Chondrocyte (in vitro differentiated cells): ENCODE results near the gene POLR2M. TPM values are rescaled to one million over a fixed set of nuclear protein-coding genes. Genes with fewer than 3 reads are reported as not detected.
A peak's percentile ranks its signal among the peaks of the same experiment; 100 is the strongest.

ENCODE experiments used
- DNase-seq: peaks from one replicate; pipeline ENCODE4 v3.0.0; 2021; ENCODE audit warnings: mixed read lengths, low spot score
- H3K27ac Mint-ChIP-seq: one replicate; pipeline ENCODE4 v1.8.0; 2021; ENCODE audit warnings: mild to moderate bottlenecking, moderate library complexity, mixed read lengths; ENCODE audit not compliant: unreplicated experiment
- H3K27me3 Mint-ChIP-seq: 2 replicates; pipeline ENCODE4 v1.8.0; 2021; ENCODE audit warnings: low read depth, mixed read lengths
- H3K36me3 Mint-ChIP-seq: 2 replicates; pipeline ENCODE4 v1.8.0; 2021; ENCODE audit warnings: low read depth, mixed read lengths
- H3K4me1 Mint-ChIP-seq: 2 replicates; pipeline ENCODE4 v1.8.0; 2021; ENCODE audit warnings: low read depth, mild to moderate bottlenecking, mixed read lengths
- H3K4me3 Mint-ChIP-seq: one replicate; pipeline ENCODE4 v1.8.0; 2021; ENCODE audit warnings: mild to moderate bottlenecking, moderate library complexity, mixed read lengths; ENCODE audit not compliant: unreplicated experiment
- H3K9me3 Mint-ChIP-seq: 2 replicates; pipeline ENCODE4 v1.8.0; 2021; ENCODE audit warnings: low read depth, mixed read lengths
- CTCF ChIP-seq: fragments of 200-600 bp; sonication (generic); IDR thresholded peaks from 2 replicates; pipeline ENCODE4 v1.5.0; 2021; ENCODE audit warnings: antibody characterized with exemption, mild to moderate bottlenecking, moderate library complexity
- total RNA-seq: library from RNA; stranded (reverse); gene quantifications from 3 replicates; pipeline ENCODE4 v1.2.1, GENCODE V29; 2021

The POLR2M gene
- total RNA-seq, 1 donor from 2014 or later = 88.3 TPM

GRCh38 chr15:57683481-57683880, 23.0 kb upstream of the POLR2M start:
- no peak for TF ChIP-seq CTCF
- Mint-ChIP-seq H3K27me3 (no peaks in the 10 kb centered on the region), H3K27ac (no peak overlapping the region), H3K4me3 (no peak overlapping the region), H3K36me3 (peaks cover 1% of the 10 kb centered on the region), H3K4me1 (peaks cover 44% of the 10 kb centered on the region), H3K9me3 (no peaks in the 10 kb centered on the region)
- no peak for DNase-seq

- peaks cover 40% of the 10 kb centered on the region for H3K4me1 Mint-ChIP-seq
- no peak overlapping the region for H3K4me3 Mint-ChIP-seq
- H3K9me3 Mint-ChIP-seq = no peaks in the 10 kb centered on the region
- no peaks in the 10 kb centered on the region for H3K27me3 Mint-ChIP-seq
- TF ChIP-seq CTCF = no peak
- no peak overlapping the region for H3K27ac Mint-ChIP-seq
- H3K36me3 Mint-ChIP-seq = no peaks in the 10 kb centered on the region
- DNase-seq = no peak
Measured at GRCh38 chr15:57684491-57685151, 21.9 kb upstream of the POLR2M start.

- peaks cover 37% of the 10 kb centered on the region for H3K4me1 Mint-ChIP-seq
- TF ChIP-seq CTCF = no peak
- H3K9me3 Mint-ChIP-seq = no peaks in the 10 kb centered on the region
- peak overlapping the region; percentile 80 for H3K27ac Mint-ChIP-seq
- H3K4me3 Mint-ChIP-seq = no peak overlapping the region
- DNase-seq = no peak
- H3K27me3 Mint-ChIP-seq = no peaks in the 10 kb centered on the region
- no peaks in the 10 kb centered on the region for H3K36me3 Mint-ChIP-seq
Measured at GRCh38 chr15:57685306-57686095, 21.0 kb upstream of the POLR2M start.

GRCh38 chr15:57686657-57687056, 19.9 kb upstream of the POLR2M start:
- no peaks in the 10 kb centered on the region for H3K9me3 Mint-ChIP-seq
- TF ChIP-seq CTCF = no peak
- H3K36me3 Mint-ChIP-seq = no peaks in the 10 kb centered on the region
- H3K27ac Mint-ChIP-seq = peak overlapping the region; percentile 80
- peaks cover 39% of the 10 kb centered on the region for H3K4me1 Mint-ChIP-seq
- no peak overlapping the region for H3K4me3 Mint-ChIP-seq
- DNase-seq = no peak
- no peaks in the 10 kb centered on the region for H3K27me3 Mint-ChIP-seq

- DNase-seq = no peak
- Mint-ChIP-seq H3K4me3 (no peak overlapping the region), H3K36me3 (no peaks in the 10 kb centered on the region), H3K4me1 (peaks cover 65% of the 10 kb centered on the region), H3K27me3 (no peaks in the 10 kb centered on the region), H3K27ac (peak overlapping the region; percentile 22), H3K9me3 (no peaks in the 10 kb centered on the region)
- no peak for TF ChIP-seq CTCF
Measured at GRCh38 chr15:57690341-57690966, 16.1 kb upstream of the POLR2M start.
